ENCODE data around the gene NIPAL4. TPM values are rescaled to one million over a fixed set of nuclear protein-coding genes. Genes with fewer than 3 reads are reported as not detected.

Gene NIPAL4
- total RNA-seq, 1 donor from 2014 or later, result 0.49 TPM

DNA sequence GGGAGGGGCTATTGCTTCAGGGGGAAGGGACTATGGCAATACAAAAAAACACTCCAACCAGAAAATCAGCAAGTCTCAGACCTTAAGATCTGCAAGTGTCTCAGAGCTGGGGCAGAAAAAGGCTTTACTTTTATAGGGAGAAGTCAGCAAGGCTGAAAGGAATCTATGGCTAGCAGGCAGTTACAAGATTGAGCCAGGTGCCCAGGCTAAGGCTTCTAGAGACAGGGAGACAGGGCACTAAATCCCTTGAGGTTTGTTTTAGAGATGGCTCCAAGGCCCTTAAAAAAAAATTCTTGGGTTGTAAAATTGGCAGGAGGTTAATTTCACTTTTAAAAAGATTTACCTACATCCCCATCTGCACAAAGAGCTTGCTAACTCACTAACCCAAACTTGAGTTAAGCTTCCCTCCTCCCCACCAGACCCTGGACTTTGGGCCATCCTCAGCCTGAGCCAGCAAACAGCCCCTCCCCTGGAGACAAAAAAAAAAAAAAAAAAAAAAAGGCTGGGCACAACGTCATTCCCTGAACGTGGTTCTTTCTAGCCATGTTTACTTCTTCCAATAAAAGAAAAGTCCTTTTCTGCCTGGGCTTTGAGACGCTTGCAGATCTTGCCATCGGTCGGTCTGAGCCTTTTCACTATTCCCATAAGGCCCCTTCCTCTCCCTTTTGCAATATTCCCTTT lies 17.9 kb downstream of the NIPAL4 start:
- TF ChIP-seq, protein P1, sequence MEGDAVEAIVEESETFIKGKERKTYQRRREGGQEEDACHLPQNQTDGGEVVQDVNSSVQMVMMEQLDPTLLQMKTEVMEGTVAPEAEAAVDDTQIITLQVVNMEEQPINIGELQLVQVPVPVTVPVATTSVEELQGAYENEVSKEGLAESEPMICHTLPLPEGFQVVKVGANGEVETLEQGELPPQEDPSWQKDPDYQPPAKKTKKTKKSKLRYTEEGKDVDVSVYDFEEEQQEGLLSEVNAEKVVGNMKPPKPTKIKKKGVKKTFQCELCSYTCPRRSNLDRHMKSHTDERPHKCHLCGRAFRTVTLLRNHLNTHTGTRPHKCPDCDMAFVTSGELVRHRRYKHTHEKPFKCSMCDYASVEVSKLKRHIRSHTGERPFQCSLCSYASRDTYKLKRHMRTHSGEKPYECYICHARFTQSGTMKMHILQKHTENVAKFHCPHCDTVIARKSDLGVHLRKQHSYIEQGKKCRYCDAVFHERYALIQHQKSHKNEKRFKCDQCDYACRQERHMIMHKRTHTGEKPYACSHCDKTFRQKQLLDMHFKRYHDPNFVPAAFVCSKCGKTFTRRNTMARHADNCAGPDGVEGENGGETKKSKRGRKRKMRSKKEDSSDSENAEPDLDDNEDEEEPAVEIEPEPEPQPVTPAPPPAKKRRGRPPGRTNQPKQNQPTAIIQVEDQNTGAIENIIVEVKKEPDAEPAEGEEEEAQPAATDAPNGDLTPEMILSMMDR (IDR thresholded peaks at IDR 0.05; ENCODE audit: unreplicated experiment), result no peak
- Mint-ChIP-seq H3K27me3 (ENCODE audit: low read depth) (no peaks in the 10 kb centered on the region), H3K36me3 (peaks cover 12% of the 10 kb centered on the region), H3K27ac (no peak overlapping the region), H3K4me1 (no peaks in the 10 kb centered on the region), H3K4me3 (no peak overlapping the region), H3K9me3 (no peaks in the 10 kb centered on the region)
- no peak for DNase-seq (ENCODE audit: low spot score in 2 of 2, unreplicated experiment in 2 of 2)

DNA sequence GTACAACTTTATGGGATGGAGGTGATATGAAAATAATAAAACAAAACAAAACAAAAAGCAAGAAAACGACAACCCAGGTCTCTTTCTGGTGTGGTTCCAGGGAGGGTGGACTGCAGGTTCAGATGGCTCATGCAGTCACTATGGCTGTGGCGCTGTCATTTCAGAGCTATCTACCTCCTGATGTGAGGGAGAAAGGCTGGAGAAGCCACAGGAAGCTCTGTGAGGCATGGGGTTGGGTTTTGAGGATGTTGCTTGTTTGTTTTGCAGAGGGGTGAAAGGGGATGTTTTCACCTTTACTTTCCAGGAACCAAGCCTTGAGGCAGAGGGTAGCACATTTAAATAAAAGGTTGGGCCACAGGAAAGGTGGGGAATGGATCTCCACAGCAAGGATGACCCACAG lies 18.7 kb downstream of the NIPAL4 start:
- no peak for DNase-seq (ENCODE audit: low spot score in 2 of 2, unreplicated experiment in 2 of 2)
- Mint-ChIP-seq H3K27me3 (ENCODE audit: low read depth) (no peaks in the 10 kb centered on the region), H3K4me3 (no peak overlapping the region), H3K27ac (no peak overlapping the region), H3K36me3 (peaks cover 16% of the 10 kb centered on the region), H3K9me3 (no peaks in the 10 kb centered on the region), H3K4me1 (no peaks in the 10 kb centered on the region)
- TF ChIP-seq, protein P1 (IDR thresholded peaks at IDR 0.05; ENCODE audit: unreplicated experiment), result no peak

DNA sequence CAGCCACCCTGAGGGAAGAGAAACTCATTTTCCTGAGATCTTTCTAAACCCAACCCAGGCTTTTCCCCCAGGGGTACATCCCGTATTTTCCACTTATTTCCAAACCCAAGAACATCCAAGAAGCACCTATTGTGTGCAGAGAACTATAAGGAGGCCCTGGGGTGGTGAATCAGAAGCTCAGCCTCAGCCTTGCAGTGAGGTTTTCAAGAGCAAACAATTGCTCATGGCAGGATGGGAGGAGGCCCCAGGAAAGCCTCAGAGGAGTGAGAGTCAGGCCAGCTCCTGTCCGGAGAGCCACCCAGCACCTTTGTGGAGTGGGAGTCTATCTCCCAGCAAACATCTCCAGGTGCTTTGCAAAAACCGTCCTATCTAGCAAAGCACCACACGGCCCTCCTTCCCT lies 19.2 kb downstream of the NIPAL4 start:
- Mint-ChIP-seq H3K27ac (no peak overlapping the region), H3K4me1 (no peaks in the 10 kb centered on the region), H3K36me3 (peaks cover 19% of the 10 kb centered on the region), H3K9me3 (no peaks in the 10 kb centered on the region), H3K27me3 (ENCODE audit: low read depth) (no peaks in the 10 kb centered on the region), H3K4me3 (no peak overlapping the region)
- no peak for DNase-seq (ENCODE audit: low spot score in 2 of 2, unreplicated experiment in 2 of 2)
- TF ChIP-seq, protein P1 (IDR thresholded peaks at IDR 0.05; ENCODE audit: unreplicated experiment), result no peak

DNA sequence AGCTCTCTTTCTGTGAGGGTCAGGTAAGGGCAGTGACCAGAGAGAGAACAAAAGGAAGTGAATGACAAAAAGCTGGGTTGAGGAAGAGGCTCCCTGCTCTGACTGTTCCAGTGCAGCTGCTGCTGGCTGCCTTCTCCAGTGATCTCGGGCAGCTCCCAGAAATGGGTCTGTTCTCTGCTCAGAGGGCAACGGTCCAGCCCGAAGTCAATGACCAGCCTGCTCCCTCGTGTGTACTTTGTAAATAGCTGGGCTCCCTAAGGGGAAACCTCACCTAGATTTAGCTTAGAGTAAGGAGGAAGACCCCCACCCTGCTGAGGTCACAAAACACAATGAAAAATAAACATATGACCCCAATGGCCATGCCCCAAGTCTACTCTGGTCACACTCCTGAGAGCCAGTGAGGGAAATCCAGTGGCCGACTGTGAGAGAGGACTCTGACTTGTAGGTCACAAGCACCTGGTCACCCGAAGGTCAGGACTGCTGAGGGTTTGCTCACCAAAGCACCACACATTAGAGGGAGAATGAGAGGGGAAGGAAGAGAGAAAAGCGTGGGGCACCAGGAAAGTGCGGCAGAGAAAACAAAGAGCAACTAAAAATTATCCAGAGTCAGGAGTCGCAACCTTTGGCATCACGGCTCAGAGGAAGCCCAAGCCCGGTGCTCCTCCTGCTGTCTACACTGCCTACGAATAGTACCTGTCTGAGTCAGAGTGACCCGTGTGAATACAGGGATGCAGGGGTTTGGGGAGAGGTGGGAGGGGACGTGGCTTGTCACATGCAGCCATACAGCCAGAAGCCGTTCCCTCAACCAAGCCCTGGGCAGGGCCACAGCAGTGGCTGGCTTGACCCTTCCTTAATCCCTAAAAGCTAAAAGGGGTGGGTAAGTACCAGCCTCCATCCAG lies 19.8 kb downstream of the NIPAL4 start:
- DNase-seq (ENCODE audit: low spot score in 2 of 2, unreplicated experiment in 2 of 2), result no peak
- H3K27ac Mint-ChIP-seq, result no peak overlapping the region
- no peak overlapping the region for H3K4me3 Mint-ChIP-seq
- H3K27me3 Mint-ChIP-seq (ENCODE audit: low read depth), result no peaks in the 10 kb centered on the region
- TF ChIP-seq, protein P1 (IDR thresholded peaks at IDR 0.05; ENCODE audit: unreplicated experiment), result no peak
- peaks cover 21% of the 10 kb centered on the region for H3K36me3 Mint-ChIP-seq
- H3K9me3 Mint-ChIP-seq, result no peaks in the 10 kb centered on the region
- H3K4me1 Mint-ChIP-seq, result no peaks in the 10 kb centered on the region

DNA sequence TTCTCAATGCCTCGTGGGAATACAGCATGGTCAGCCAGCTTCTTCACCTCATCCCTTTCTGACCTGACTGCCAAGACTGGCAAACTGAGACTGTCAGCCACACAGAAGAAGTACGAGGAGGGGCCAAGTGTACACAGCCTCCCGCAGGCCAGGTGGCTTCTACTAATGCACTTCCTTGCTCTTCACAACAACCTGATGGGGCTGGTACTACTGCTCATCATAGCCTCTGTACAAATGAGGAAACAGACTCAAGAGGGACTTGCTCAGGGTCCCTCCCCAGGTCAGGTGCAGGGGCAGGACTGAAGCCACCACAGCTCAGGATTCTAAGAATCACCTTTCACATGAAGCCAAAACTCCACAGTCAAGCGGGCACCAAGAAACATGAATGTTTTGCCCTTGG lies 21.3 kb downstream of the NIPAL4 start:
- no peak overlapping the region for H3K4me3 Mint-ChIP-seq
- no peak for DNase-seq (ENCODE audit: low spot score in 2 of 2, unreplicated experiment in 2 of 2)

More for the DNA sequence above, 21.3 kb downstream of the NIPAL4 start:
- Mint-ChIP-seq H3K27me3 (ENCODE audit: low read depth) (no peaks in the 10 kb centered on the region), H3K36me3 (peaks cover 21% of the 10 kb centered on the region), H3K4me1 (no peaks in the 10 kb centered on the region), H3K9me3 (no peaks in the 10 kb centered on the region), H3K27ac (no peak overlapping the region)
- TF ChIP-seq, protein P1 (IDR thresholded peaks at IDR 0.05; ENCODE audit: unreplicated experiment), result no peak
